GM23338 (cell line): ENCODE results near the gene TDRD1. TPM values are rescaled to one million over a fixed set of nuclear protein-coding genes. Genes with fewer than 3 reads are reported as not detected.

Source experiments
- ATAC-seq: fragments of 200-7000 bp; cut with Tn5 transposase; 3 replicates; pipeline ENCODE4 v1.9.1; 2020
- DNase-seq: peaks from one replicate; pipeline ENCODE4 v3.0.0-alpha.2; 2015; ENCODE audit warnings: low spot score
- H2AFZ ChIP-seq: fragments of 200-600 bp; sonication (generic); 2 replicates; pipeline ENCODE4 v1.8.0; 2016; ENCODE audit warnings: antibody characterized with exemption, mild to moderate bottlenecking, moderate library complexity
- H3F3A ChIP-seq: fragments of 200-600 bp; sonication (generic); replicated peaks from 2 replicates; pipeline ENCODE4 v1.8.0; 2017; ENCODE audit warnings: antibody characterized with exemption, mixed run types, low read depth
- H3K27ac ChIP-seq: fragments of 200-600 bp; sonication (generic); 2 replicates; pipeline ENCODE4 v1.6.1; 2016; ENCODE audit warnings: low read depth
- H3K27me3 ChIP-seq: fragments of 200-600 bp; sonication (generic); 2 replicates; pipeline ENCODE4 v1.8.0; 2016; ENCODE audit warnings: mild to moderate bottlenecking, mixed run types, moderate library complexity; ENCODE audit not compliant: insufficient read depth
- H3K36me3 ChIP-seq: fragments of 200-600 bp; sonication (generic); 2 replicates; pipeline ENCODE4 v1.8.0; 2016; ENCODE audit warnings: mild to moderate bottlenecking; ENCODE audit not compliant: insufficient read depth
- H3K4me1 ChIP-seq: fragments of 200-600 bp; sonication (generic); 2 replicates; pipeline ENCODE4 v1.8.0; 2016; ENCODE audit warnings: mild to moderate bottlenecking, moderate library complexity; ENCODE audit not compliant: insufficient read depth
- H3K4me2 ChIP-seq: fragments of 200-600 bp; sonication (generic); 2 replicates; pipeline ENCODE4 v1.7.1; 2017; ENCODE audit warnings: mixed run types
- H3K4me3 ChIP-seq: fragments of 200-600 bp; sonication (generic); 2 replicates; pipeline ENCODE4 v1.6.1; 2016; ENCODE audit warnings: mixed run types
- H3K79me2 ChIP-seq: fragments of 200-600 bp; sonication (generic); replicated peaks from 2 replicates; pipeline ENCODE4 v1.8.0; 2017; ENCODE audit warnings: mild to moderate bottlenecking; ENCODE audit not compliant: insufficient read depth
- H3K9me2 ChIP-seq: fragments of 200-600 bp; sonication (generic); 2 replicates; pipeline ENCODE4 v1.8.0; 2017; ENCODE audit not compliant: insufficient read depth
- H4K20me1 ChIP-seq: fragments of 200-600 bp; sonication (generic); replicated peaks from 2 replicates; pipeline ENCODE4 v1.8.0; 2017; ENCODE audit warnings: mild to moderate bottlenecking; ENCODE audit not compliant: insufficient read depth
- H3K27ac Mint-ChIP-seq: 2 replicates; pipeline ENCODE4 v1.8.0; 2020; ENCODE audit warnings: inconsistent platforms, mild to moderate bottlenecking, moderate library complexity, mixed read lengths
- H3K27me3 Mint-ChIP-seq: 3 replicates; pipeline ENCODE4 v1.8.0; 2022; ENCODE audit warnings: low read depth, mild to moderate bottlenecking, moderate library complexity, mixed read lengths, inconsistent platforms; ENCODE audit not compliant: insufficient read depth, poor library complexity
- H3K36me3 Mint-ChIP-seq: 3 replicates; pipeline ENCODE4 v1.8.0; 2021; ENCODE audit warnings: low read depth, mild to moderate bottlenecking, inconsistent platforms, moderate library complexity, mixed read lengths
- H3K4me1 Mint-ChIP-seq: 3 replicates; pipeline ENCODE4 v1.8.0; 2020; ENCODE audit warnings: mild to moderate bottlenecking, inconsistent platforms, mixed read lengths
- H3K4me3 Mint-ChIP-seq: 3 replicates; pipeline ENCODE4 v1.8.0; 2021; ENCODE audit warnings: moderate library complexity, mild to moderate bottlenecking, inconsistent platforms, mixed read lengths
- H3K9me3 Mint-ChIP-seq: 3 replicates; pipeline ENCODE4 v1.8.0; 2020; ENCODE audit warnings: moderate library complexity, mild to moderate bottlenecking, inconsistent platforms, mixed read lengths
- CREB1 ChIP-seq: fragments of 250-450 bp; sonication (Bioruptor Pico); IDR thresholded peaks from 2 replicates; pipeline ENCODE4 v1.5.0; 2020; ENCODE audit warnings: low read depth, mild to moderate bottlenecking, moderate library complexity
- EZH2 ChIP-seq: fragments of 200-600 bp; sonication (generic); IDR thresholded peaks from one replicate; pipeline ENCODE4 v1.8.0; 2017; ENCODE audit warnings: antibody characterized with exemption, mild to moderate bottlenecking, low read depth; ENCODE audit not compliant: unreplicated experiment
- EZH2phosphoT487 ChIP-seq: fragments of 200-600 bp; sonication (generic); IDR thresholded peaks from one replicate; pipeline ENCODE4 v1.8.1; 2018; ENCODE audit warnings: antibody characterized with exemption; ENCODE audit not compliant: unreplicated experiment
- JUNB ChIP-seq: IDR thresholded peaks from one replicate; pipeline ENCODE4 v1.6.1; 2016; ENCODE audit warnings: antibody characterized with exemption; ENCODE audit not compliant: unreplicated experiment
- NANOG ChIP-seq: IDR thresholded peaks from 2 replicates; pipeline ENCODE4 v1.6.1; 2016; ENCODE audit warnings: antibody characterized with exemption, borderline replicate concordance
- POLR2AphosphoS5 ChIP-seq: IDR thresholded peaks from 2 replicates; pipeline ENCODE4 v1.6.1; 2016; ENCODE audit warnings: antibody characterized with exemption, low read depth
- STAT1 ChIP-seq: IDR thresholded peaks from one replicate; pipeline ENCODE4 v1.6.1; 2016; ENCODE audit warnings: antibody characterized with exemption; ENCODE audit not compliant: unreplicated experiment
- ZNF114 ChIP-seq: fragments of 250-450 bp; sonication (Bioruptor Pico); IDR thresholded peaks from 2 replicates; pipeline ENCODE4 v1.5.0; 2020; ENCODE audit warnings: mild to moderate bottlenecking, moderate library complexity
- ZNF331 ChIP-seq: fragments of 250-450 bp; sonication (Bioruptor Pico); IDR thresholded peaks from 2 replicates; pipeline ENCODE4 v1.5.0; 2020; ENCODE audit warnings: low read depth, mild to moderate bottlenecking, moderate library complexity
- polyA plus RNA-seq: library from polyadenylated mRNA; unstranded; fragments of >200 nt; fragmentation: Nextera tagmentation; extraction: Ambion mirVana; gene quantifications from 2 replicates; pipeline ENCODE4 v1.2.1, GENCODE V29; 2016
- total RNA-seq: library from RNA; depleted of rRNA; stranded (reverse); fragments of >200 nt; shearing (Covaris generic); gene quantifications from 2 replicates; pipeline ENCODE4 v1.2.3, GENCODE V29; 2014
- TF ChIP-seq, protein P1 (sequence below): IDR thresholded peaks from 2 replicates; pipeline ENCODE4 v1.6.1; 2016; ENCODE audit warnings: antibody characterized with exemption
- TF ChIP-seq, protein P2 (sequence below): IDR thresholded peaks from one replicate; pipeline ENCODE4 v1.6.1; 2018; ENCODE audit warnings: antibody characterized with exemption; ENCODE audit not compliant: unreplicated experiment
- TF ChIP-seq, protein P3 (sequence below), 2 experiments: fragments of 200-600 bp in 1 of 2; sonication (generic) in 1 of 2; conservative IDR thresholded peaks; 2 replicates each; pipeline versions ENCODE4 v1.5.1 to v1.6.1; 2016 to 2017; ENCODE audit warnings: antibody characterized with exemption in 2 of 2, low read depth in 2 of 2, mild to moderate bottlenecking in 2 of 2, moderate library complexity in 1 of 2

Gene TDRD1
- total and polyA plus RNA-seq, 2 experiments from 2014 or later = 0.52 to 1.5 TPM

DNA sequence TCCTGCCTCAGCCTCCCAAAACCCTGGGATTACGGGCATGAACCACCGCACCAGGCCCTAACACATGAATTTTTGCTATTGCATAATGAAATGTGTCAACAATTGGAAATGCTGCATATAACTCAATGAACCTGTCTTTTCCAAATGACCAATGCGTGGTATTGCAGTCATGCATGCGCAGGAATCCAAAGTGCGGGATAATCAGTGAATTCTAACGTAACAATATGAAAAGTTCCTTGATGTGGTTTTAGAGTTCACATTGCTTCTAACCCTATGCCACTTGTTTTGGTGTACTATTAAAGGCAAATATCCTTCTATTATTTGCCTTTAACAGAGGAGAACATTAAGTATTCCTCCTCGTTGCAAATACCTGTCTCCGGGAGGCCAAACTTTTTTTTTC lies 10.5 kb downstream of the TDRD1 start:
- no peaks in the 10 kb centered on the region for H3K27me3 Mint-ChIP-seq
- Histone ChIP-seq H3K79me2 (no peaks in the 10 kb centered on the region), H3K27ac (no peak overlapping the region), H3K27me3 (no peaks in the 10 kb centered on the region), H3K4me3 (no peak overlapping the region), H3K4me1 (no peaks in the 10 kb centered on the region), H4K20me1 (no peaks in the 10 kb centered on the region), H3K36me3 (no peaks in the 10 kb centered on the region), H3F3A (no peaks in the 10 kb centered on the region), H3K4me2 (no peak overlapping the region), H3K9me2 (no peaks in the 10 kb centered on the region), H2AFZ (no peak overlapping the region)
- no peak for DNase-seq
- H3K27ac Mint-ChIP-seq = no peak overlapping the region
- TF ChIP-seq EZH2phosphoT487 = no peak
- TF ChIP-seq, protein P1, sequence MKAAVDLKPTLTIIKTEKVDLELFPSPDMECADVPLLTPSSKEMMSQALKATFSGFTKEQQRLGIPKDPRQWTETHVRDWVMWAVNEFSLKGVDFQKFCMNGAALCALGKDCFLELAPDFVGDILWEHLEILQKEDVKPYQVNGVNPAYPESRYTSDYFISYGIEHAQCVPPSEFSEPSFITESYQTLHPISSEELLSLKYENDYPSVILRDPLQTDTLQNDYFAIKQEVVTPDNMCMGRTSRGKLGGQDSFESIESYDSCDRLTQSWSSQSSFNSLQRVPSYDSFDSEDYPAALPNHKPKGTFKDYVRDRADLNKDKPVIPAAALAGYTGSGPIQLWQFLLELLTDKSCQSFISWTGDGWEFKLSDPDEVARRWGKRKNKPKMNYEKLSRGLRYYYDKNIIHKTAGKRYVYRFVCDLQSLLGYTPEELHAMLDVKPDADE = no peak
- TF ChIP-seq CREB1 (CRISPR knock-in tag) = no peak
- no peaks in the 10 kb centered on the region for H3K4me1 Mint-ChIP-seq
- H3K9me3 Mint-ChIP-seq = no peaks in the 10 kb centered on the region; the same call in 2 of the 3 replicates
- H3K36me3 Mint-ChIP-seq = no peaks in the 10 kb centered on the region
- H3K4me3 Mint-ChIP-seq = no peak overlapping the region
- ATAC-seq = no peak

DNA sequence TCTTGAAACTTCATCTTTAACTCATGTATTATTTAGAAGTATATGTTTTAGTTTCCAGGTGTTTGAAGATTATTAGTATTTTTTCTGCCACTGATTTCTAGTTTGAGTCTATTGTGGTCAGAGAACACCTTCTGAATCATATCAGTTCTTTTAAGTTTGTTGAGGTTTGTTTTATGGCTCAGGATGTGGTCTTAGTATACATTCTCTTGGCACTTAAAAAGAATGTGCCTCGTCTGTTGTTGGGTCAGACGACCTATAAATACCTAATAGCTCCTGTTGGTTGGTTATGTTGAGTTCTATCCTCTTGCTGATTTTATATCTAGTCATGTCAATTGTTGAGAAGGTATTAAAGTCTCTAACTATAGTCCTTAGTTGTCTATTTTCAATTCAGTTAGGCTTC lies 15.9 kb downstream of the TDRD1 start:
- Histone ChIP-seq H3K4me1 (no peaks in the 10 kb centered on the region), H4K20me1 (no peaks in the 10 kb centered on the region), H3K4me2 (no peak overlapping the region), H3K27ac (no peak overlapping the region), H3F3A (no peaks in the 10 kb centered on the region), H3K79me2 (no peaks in the 10 kb centered on the region), H3K27me3 (no peaks in the 10 kb centered on the region), H3K36me3 (no peaks in the 10 kb centered on the region), H3K9me2 (no peaks in the 10 kb centered on the region), H2AFZ (no peak overlapping the region), H3K4me3 (no peak overlapping the region)
- Mint-ChIP-seq H3K4me3 (no peak overlapping the region), H3K4me1 (no peaks in the 10 kb centered on the region), H3K36me3 (no peaks in the 10 kb centered on the region), H3K27me3 (no peaks in the 10 kb centered on the region), H3K27ac (no peak overlapping the region), H3K9me3 (no peaks in the 10 kb centered on the region)
- ATAC-seq (no peak), DNase-seq (no peak)
- no peak for TF ChIP-seq JUNB
- TF ChIP-seq, protein P2, sequence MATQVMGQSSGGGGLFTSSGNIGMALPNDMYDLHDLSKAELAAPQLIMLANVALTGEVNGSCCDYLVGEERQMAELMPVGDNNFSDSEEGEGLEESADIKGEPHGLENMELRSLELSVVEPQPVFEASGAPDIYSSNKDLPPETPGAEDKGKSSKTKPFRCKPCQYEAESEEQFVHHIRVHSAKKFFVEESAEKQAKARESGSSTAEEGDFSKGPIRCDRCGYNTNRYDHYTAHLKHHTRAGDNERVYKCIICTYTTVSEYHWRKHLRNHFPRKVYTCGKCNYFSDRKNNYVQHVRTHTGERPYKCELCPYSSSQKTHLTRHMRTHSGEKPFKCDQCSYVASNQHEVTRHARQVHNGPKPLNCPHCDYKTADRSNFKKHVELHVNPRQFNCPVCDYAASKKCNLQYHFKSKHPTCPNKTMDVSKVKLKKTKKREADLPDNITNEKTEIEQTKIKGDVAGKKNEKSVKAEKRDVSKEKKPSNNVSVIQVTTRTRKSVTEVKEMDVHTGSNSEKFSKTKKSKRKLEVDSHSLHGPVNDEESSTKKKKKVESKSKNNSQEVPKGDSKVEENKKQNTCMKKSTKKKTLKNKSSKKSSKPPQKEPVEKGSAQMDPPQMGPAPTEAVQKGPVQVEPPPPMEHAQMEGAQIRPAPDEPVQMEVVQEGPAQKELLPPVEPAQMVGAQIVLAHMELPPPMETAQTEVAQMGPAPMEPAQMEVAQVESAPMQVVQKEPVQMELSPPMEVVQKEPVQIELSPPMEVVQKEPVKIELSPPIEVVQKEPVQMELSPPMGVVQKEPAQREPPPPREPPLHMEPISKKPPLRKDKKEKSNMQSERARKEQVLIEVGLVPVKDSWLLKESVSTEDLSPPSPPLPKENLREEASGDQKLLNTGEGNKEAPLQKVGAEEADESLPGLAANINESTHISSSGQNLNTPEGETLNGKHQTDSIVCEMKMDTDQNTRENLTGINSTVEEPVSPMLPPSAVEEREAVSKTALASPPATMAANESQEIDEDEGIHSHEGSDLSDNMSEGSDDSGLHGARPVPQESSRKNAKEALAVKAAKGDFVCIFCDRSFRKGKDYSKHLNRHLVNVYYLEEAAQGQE = no peak
- no peak for TF ChIP-seq EZH2
- TF ChIP-seq ZNF114 = no peak
- TF ChIP-seq, protein P1 = no peak
- TF ChIP-seq, protein P3, sequence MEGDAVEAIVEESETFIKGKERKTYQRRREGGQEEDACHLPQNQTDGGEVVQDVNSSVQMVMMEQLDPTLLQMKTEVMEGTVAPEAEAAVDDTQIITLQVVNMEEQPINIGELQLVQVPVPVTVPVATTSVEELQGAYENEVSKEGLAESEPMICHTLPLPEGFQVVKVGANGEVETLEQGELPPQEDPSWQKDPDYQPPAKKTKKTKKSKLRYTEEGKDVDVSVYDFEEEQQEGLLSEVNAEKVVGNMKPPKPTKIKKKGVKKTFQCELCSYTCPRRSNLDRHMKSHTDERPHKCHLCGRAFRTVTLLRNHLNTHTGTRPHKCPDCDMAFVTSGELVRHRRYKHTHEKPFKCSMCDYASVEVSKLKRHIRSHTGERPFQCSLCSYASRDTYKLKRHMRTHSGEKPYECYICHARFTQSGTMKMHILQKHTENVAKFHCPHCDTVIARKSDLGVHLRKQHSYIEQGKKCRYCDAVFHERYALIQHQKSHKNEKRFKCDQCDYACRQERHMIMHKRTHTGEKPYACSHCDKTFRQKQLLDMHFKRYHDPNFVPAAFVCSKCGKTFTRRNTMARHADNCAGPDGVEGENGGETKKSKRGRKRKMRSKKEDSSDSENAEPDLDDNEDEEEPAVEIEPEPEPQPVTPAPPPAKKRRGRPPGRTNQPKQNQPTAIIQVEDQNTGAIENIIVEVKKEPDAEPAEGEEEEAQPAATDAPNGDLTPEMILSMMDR (conservative IDR thresholded peaks at IDR 0.05; ENCODE audit: low read depth in 2 of 2) = no peak
- no peak for TF ChIP-seq POLR2AphosphoS5
- TF ChIP-seq NANOG = no peak
- no peak for TF ChIP-seq EZH2phosphoT487
- no peak for TF ChIP-seq CREB1 (CRISPR knock-in tag)
- no peak for TF ChIP-seq STAT1
- no peak for TF ChIP-seq ZNF331 (CRISPR knock-in tag)
